Muscle layer of duodenum (tissue), 2 donors: ENCODE data around the gene PHF19.

Source experiments
- H3K27ac ChIP-seq: one replicate; pipeline ENCODE4 v1.7.0; 2013; ENCODE audit warnings: mild to moderate bottlenecking, low read length
- H3K27me3 ChIP-seq: one replicate; pipeline ENCODE4 v1.7.0; 2013; ENCODE audit warnings: low read depth, mild to moderate bottlenecking, control low read depth, low read length
- H3K36me3 ChIP-seq, 2 donors: one replicate each; pipeline ENCODE4 v1.7.0; 2013; ENCODE audit warnings: low read length in 2 of 2, control low read depth in 1 of 2, mild to moderate bottlenecking in 1 of 2; ENCODE audit not compliant: insufficient read depth in 2 of 2, control insufficient read depth in 1 of 2
- H3K4me1 ChIP-seq, 2 donors: one replicate each; pipeline ENCODE4 v1.7.0; 2013; ENCODE audit warnings: low read length in 2 of 2, mild to moderate bottlenecking in 2 of 2, control low read depth in 1 of 2, moderate library complexity in 1 of 2; ENCODE audit not compliant: insufficient read depth in 2 of 2, control insufficient read depth in 1 of 2
- H3K4me3 ChIP-seq, 2 donors: one replicate each; pipeline ENCODE4 v1.7.0; 2013; ENCODE audit warnings: low read length in 2 of 2, low read depth in 1 of 2, mild to moderate bottlenecking in 1 of 2
- H3K9me3 ChIP-seq, 2 donors: one replicate each; pipeline ENCODE4 v1.7.0; 2013; ENCODE audit warnings: low read length in 2 of 2, control low read depth in 1 of 2, mild to moderate bottlenecking in 1 of 2; ENCODE audit not compliant: control insufficient read depth in 1 of 2
- donor health status: healthy.

Gene PHF19

GRCh38 chr9:120815075-120815474, 61.9 kb downstream of the PHF19 start:
- Histone ChIP-seq H3K27me3 (no peaks in the 10 kb centered on the region), H3K4me3 (no peak overlapping the region), H3K27ac (no peak overlapping the region), H3K36me3 (peaks cover 26 to 31% of the 10 kb centered on the region in 2 donors), H3K4me1 (no peaks in the 10 kb centered on the region), H3K9me3 (peaks cover 0 to 3% of the 10 kb centered on the region in 2 donors)

- Histone ChIP-seq H3K9me3 (peaks cover 6 to 22% of the 10 kb centered on the region in 2 donors), H3K27me3 (no peaks in the 10 kb centered on the region), H3K36me3 (no peaks in the 10 kb centered on the region)
Observed at GRCh38 chr9:120808931-120809330, 68.1 kb downstream of the PHF19 start.

GRCh38 chr9:120807607-120808379, 69.2 kb downstream of the PHF19 start:
- Histone ChIP-seq H3K4me3 (no peak overlapping the region), H3K9me3 (peaks cover 6 to 22% of the 10 kb centered on the region in 2 donors), H3K27ac (no peak overlapping the region), H3K4me1 (no peaks in the 10 kb centered on the region), H3K27me3 (no peaks in the 10 kb centered on the region), H3K36me3 (no peaks in the 10 kb centered on the region)

More at GRCh38 chr9:120808931-120809330, 68.1 kb downstream of the PHF19 start:
- Histone ChIP-seq H3K4me1 (no peaks in the 10 kb centered on the region), H3K4me3 (no peak overlapping the region), H3K27ac (no peak overlapping the region)
